Osteocyte (in vitro differentiated cells): ENCODE results near the gene S100A10. TPM values are rescaled to one million over a fixed set of nuclear protein-coding genes. Genes with fewer than 3 reads are reported as not detected.

ENCODE experiments used
- DNase-seq: peaks from one replicate; pipeline ENCODE4 v3.0.0; 2021; ENCODE audit warnings: mixed read lengths; ENCODE audit not compliant: unreplicated experiment; ENCODE audit errors: extremely low spot score
- H3K27ac Mint-ChIP-seq: one replicate; pipeline ENCODE4 v1.8.0; 2021; ENCODE audit warnings: mild to moderate bottlenecking, mixed read lengths; ENCODE audit not compliant: unreplicated experiment
- H3K27me3 Mint-ChIP-seq: one replicate; pipeline ENCODE4 v1.8.0; 2021; ENCODE audit warnings: mixed read lengths; ENCODE audit not compliant: unreplicated experiment
- H3K36me3 Mint-ChIP-seq: one replicate; pipeline ENCODE4 v1.8.0; 2021; ENCODE audit warnings: mixed read lengths; ENCODE audit not compliant: unreplicated experiment
- H3K4me1 Mint-ChIP-seq: one replicate; pipeline ENCODE4 v1.8.0; 2021; ENCODE audit warnings: mixed read lengths; ENCODE audit not compliant: unreplicated experiment
- H3K4me3 Mint-ChIP-seq: one replicate; pipeline ENCODE4 v1.8.0; 2021; ENCODE audit warnings: mild to moderate bottlenecking, moderate library complexity, mixed read lengths; ENCODE audit not compliant: unreplicated experiment
- H3K9me3 Mint-ChIP-seq: one replicate; pipeline ENCODE4 v1.8.0; 2021; ENCODE audit warnings: mixed read lengths; ENCODE audit not compliant: unreplicated experiment
- CTCF ChIP-seq: fragments of 200-600 bp; sonication (generic); IDR thresholded peaks from 2 replicates; pipeline ENCODE4 v1.5.0; 2021; ENCODE audit warnings: antibody characterized with exemption, mild to moderate bottlenecking, moderate library complexity
- total RNA-seq: library from RNA; stranded (reverse); gene quantifications from 2 replicates; pipeline ENCODE4 v1.2.1, GENCODE V29; 2021

The S100A10 gene
- total RNA-seq, 1 donor from 2014 or later = 234 TPM

- no peak overlapping the region for H3K27ac Mint-ChIP-seq
- H3K9me3 Mint-ChIP-seq = no peaks in the 10 kb centered on the region
- no peaks in the 10 kb centered on the region for H3K27me3 Mint-ChIP-seq
These were observed 50.8 kb downstream of the S100A10 start for GRCh38 chr1:151942882-151943281.

GRCh38 chr1:151940541-151940940 lies 53.1 kb downstream of the S100A10 start:
- Mint-ChIP-seq H3K36me3 (no peaks in the 10 kb centered on the region), H3K27me3 (peaks cover 2% of the 10 kb centered on the region), H3K4me3 (no peak overlapping the region), H3K9me3 (no peaks in the 10 kb centered on the region), H3K4me1 (peaks cover 19% of the 10 kb centered on the region), H3K27ac (peak overlapping the region; percentile 83)
- no peak for TF ChIP-seq CTCF
- no peak for DNase-seq

More at GRCh38 chr1:151942882-151943281, 50.8 kb downstream of the S100A10 start:
- Mint-ChIP-seq H3K4me3 (no peak overlapping the region), H3K4me1 (peaks cover 31% of the 10 kb centered on the region), H3K36me3 (no peaks in the 10 kb centered on the region)
- DNase-seq = no peak
- no peak for TF ChIP-seq CTCF

- Mint-ChIP-seq H3K4me1 (peaks cover 17% of the 10 kb centered on the region), H3K27ac (no peak overlapping the region), H3K9me3 (no peaks in the 10 kb centered on the region), H3K4me3 (no peak overlapping the region), H3K27me3 (peaks cover 2% of the 10 kb centered on the region), H3K36me3 (no peaks in the 10 kb centered on the region)
- no peak for TF ChIP-seq CTCF
- DNase-seq = no peak
These were observed 53.9 kb downstream of the S100A10 start for GRCh38 chr1:151939779-151940178.

- no peak for TF ChIP-seq CTCF
- no peak for DNase-seq
- Mint-ChIP-seq H3K36me3 (no peaks in the 10 kb centered on the region), H3K27ac (no peak overlapping the region), H3K4me1 (peaks cover 16% of the 10 kb centered on the region), H3K27me3 (peaks cover 2% of the 10 kb centered on the region), H3K4me3 (no peak overlapping the region), H3K9me3 (no peaks in the 10 kb centered on the region)
These were observed 54.5 kb downstream of the S100A10 start for GRCh38 chr1:151939141-151939540.

GRCh38 chr1:151936653-151937052 lies 57.0 kb downstream of the S100A10 start:
- H3K4me1 Mint-ChIP-seq = peaks cover 17% of the 10 kb centered on the region
- DNase-seq = no peak
- no peaks in the 10 kb centered on the region for H3K36me3 Mint-ChIP-seq
- H3K27me3 Mint-ChIP-seq = peaks cover 21% of the 10 kb centered on the region
- H3K27ac Mint-ChIP-seq = no peak overlapping the region
- TF ChIP-seq CTCF = no peak
- H3K9me3 Mint-ChIP-seq = no peaks in the 10 kb centered on the region
- no peak overlapping the region for H3K4me3 Mint-ChIP-seq
